Suprapubic skin (tissue), 3 donors: ENCODE data around the gene SEMA5A.

ENCODE experiments used
- CTCF ChIP-seq, 2 donors: fragments of 200-600 bp in 1 of 2; fragments of 450-650 bp in 1 of 2; sonication (generic) in 1 of 2; IDR thresholded peaks; one replicate each; pipeline ENCODE4 v1.5.1; 2016 to 2019; ENCODE audit warnings: antibody characterized with exemption in 2 of 2, mild to moderate bottlenecking in 1 of 2, moderate library complexity in 1 of 2
- POLR2A ChIP-seq, 2 donors: fragments of 450-650 bp; IDR thresholded peaks; one replicate each; pipeline ENCODE4 v1.6.1; 2017; ENCODE audit warnings: antibody characterized with exemption in 2 of 2, mild to moderate bottlenecking in 2 of 2, moderate library complexity in 2 of 2

DNA sequence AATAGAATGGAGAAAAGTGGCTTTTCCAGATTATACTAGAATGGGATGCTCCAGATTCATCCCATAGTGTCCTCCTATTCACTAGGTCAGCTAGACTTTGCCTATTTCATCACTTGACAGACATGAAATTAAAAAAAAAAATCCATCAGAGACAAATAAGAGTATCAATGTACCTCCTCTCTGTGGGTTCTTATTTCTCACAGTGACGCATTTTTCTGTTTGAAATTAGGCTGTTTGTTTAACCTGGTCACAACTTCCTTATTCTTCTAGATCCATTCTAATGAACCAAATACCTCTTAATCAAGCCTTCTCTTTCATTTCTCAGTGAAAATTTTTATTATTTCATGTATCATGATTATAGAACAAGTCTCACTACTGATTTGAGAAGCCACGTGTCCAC, 305.4 kb downstream of the SEMA5A start:
- TF ChIP-seq CTCF (IDR thresholded peaks at IDR 0.05) (no peak), POLR2A (IDR thresholded peaks at IDR 0.05) (no peak)
